ENCODE data around the gene DOCK4.

- no peak for TF ChIP-seq POLR2A (IDR thresholded peaks at IDR 0.05)
- no peak for TF ChIP-seq CTCF (IDR thresholded peaks at IDR 0.05)
Observed at GRCh38 chr7:112067632-112068540, 138.3 kb downstream of the DOCK4 start.
